Measurements from ENCODE around the gene CELF6.

CELF6 gene

GRCh38 chr15:72302955-72303354 lies 17.0 kb downstream of the CELF6 start:
- H3K36me3 ChIP-seq (ENCODE audit: control insufficient read depth in 2 of 2, insufficient read depth in 2 of 2, low read length in 2 of 2): no peaks in the 10 kb centered on the region
- H3K9ac ChIP-seq (ENCODE audit: low read depth in 1 of 2, low read length in 2 of 2): no peak overlapping the region
- H3K4me1 ChIP-seq (ENCODE audit: control insufficient read depth in 2 of 2, insufficient read depth in 2 of 2, low read length in 2 of 2): no peaks in the 10 kb centered on the region
- H3K4me3 ChIP-seq (ENCODE audit: low read length in 2 of 2): no peak overlapping the region
- no peak overlapping the region for H3K27ac ChIP-seq (ENCODE audit: low read depth in 2 of 2, low read length in 2 of 2)
- no peaks in the 10 kb centered on the region for H3K27me3 ChIP-seq (ENCODE audit: control insufficient read depth in 2 of 2, insufficient read depth in 2 of 2, low read length in 2 of 2)
- no peaks in the 10 kb centered on the region for H3K9me3 ChIP-seq (ENCODE audit: control insufficient read depth in 2 of 2, low read length in 2 of 2)

GRCh38 chr15:72289597-72290325 lies 30.2 kb downstream of the CELF6 start:
- Histone ChIP-seq H3K4me3 (ENCODE audit: low read length in 2 of 2) (no peak overlapping the region), H3K4me1 (ENCODE audit: control insufficient read depth in 2 of 2, insufficient read depth in 2 of 2, low read length in 2 of 2) (no peaks in the 10 kb centered on the region), H3K27ac (ENCODE audit: low read depth in 2 of 2, low read length in 2 of 2) (no peak overlapping the region), H3K9me3 (ENCODE audit: control insufficient read depth in 2 of 2, low read length in 2 of 2) (no peaks in the 10 kb centered on the region), H3K9ac (ENCODE audit: low read depth in 1 of 2, low read length in 2 of 2) (no peak overlapping the region), H3K36me3 (ENCODE audit: control insufficient read depth in 2 of 2, insufficient read depth in 2 of 2, low read length in 2 of 2) (no peaks in the 10 kb centered on the region), H3K27me3 (ENCODE audit: control insufficient read depth in 2 of 2, insufficient read depth in 2 of 2, low read length in 2 of 2) (no peaks in the 10 kb centered on the region)

- no peaks in the 10 kb centered on the region for H3K4me1 ChIP-seq (ENCODE audit: control insufficient read depth in 2 of 2, insufficient read depth in 2 of 2, low read length in 2 of 2)
- H3K27ac ChIP-seq (ENCODE audit: low read depth in 2 of 2, low read length in 2 of 2): no peak overlapping the region
- H3K9ac ChIP-seq (ENCODE audit: low read depth in 1 of 2, low read length in 2 of 2): no peak overlapping the region
- H3K4me3 ChIP-seq (ENCODE audit: low read length in 2 of 2): no peak overlapping the region
- no peaks in the 10 kb centered on the region for H3K27me3 ChIP-seq (ENCODE audit: control insufficient read depth in 2 of 2, insufficient read depth in 2 of 2, low read length in 2 of 2)
- no peaks in the 10 kb centered on the region for H3K36me3 ChIP-seq (ENCODE audit: control insufficient read depth in 2 of 2, insufficient read depth in 2 of 2, low read length in 2 of 2)
- no peaks in the 10 kb centered on the region for H3K9me3 ChIP-seq (ENCODE audit: control insufficient read depth in 2 of 2, low read length in 2 of 2)
Measured at GRCh38 chr15:72288796-72289596, 31.0 kb downstream of the CELF6 start.

- no peaks in the 10 kb centered on the region for H3K36me3 ChIP-seq (ENCODE audit: control insufficient read depth in 2 of 2, insufficient read depth in 2 of 2, low read length in 2 of 2)
- no peak overlapping the region for H3K9ac ChIP-seq (ENCODE audit: low read depth in 1 of 2, low read length in 2 of 2)
- H3K9me3 ChIP-seq (ENCODE audit: control insufficient read depth in 2 of 2, low read length in 2 of 2): no peaks in the 10 kb centered on the region
- no peak overlapping the region for H3K27ac ChIP-seq (ENCODE audit: low read depth in 2 of 2, low read length in 2 of 2)
- no peaks in the 10 kb centered on the region for H3K27me3 ChIP-seq (ENCODE audit: control insufficient read depth in 2 of 2, insufficient read depth in 2 of 2, low read length in 2 of 2)
- H3K4me3 ChIP-seq (ENCODE audit: low read length in 2 of 2): no peak overlapping the region
- H3K4me1 ChIP-seq (ENCODE audit: control insufficient read depth in 2 of 2, insufficient read depth in 2 of 2, low read length in 2 of 2): no peaks in the 10 kb centered on the region
Measured at GRCh38 chr15:72285927-72286516, 33.9 kb downstream of the CELF6 start.

- no peaks in the 10 kb centered on the region for H3K36me3 ChIP-seq (ENCODE audit: control insufficient read depth in 2 of 2, insufficient read depth in 2 of 2, low read length in 2 of 2)
- no peaks in the 10 kb centered on the region for H3K27me3 ChIP-seq (ENCODE audit: control insufficient read depth in 2 of 2, insufficient read depth in 2 of 2, low read length in 2 of 2)
- no peak overlapping the region for H3K27ac ChIP-seq (ENCODE audit: low read depth in 2 of 2, low read length in 2 of 2)
- no peak overlapping the region for H3K9ac ChIP-seq (ENCODE audit: low read depth in 1 of 2, low read length in 2 of 2)
- no peak overlapping the region for H3K4me3 ChIP-seq (ENCODE audit: low read length in 2 of 2)
- H3K4me1 ChIP-seq (ENCODE audit: control insufficient read depth in 2 of 2, insufficient read depth in 2 of 2, low read length in 2 of 2): no peaks in the 10 kb centered on the region
- no peaks in the 10 kb centered on the region for H3K9me3 ChIP-seq (ENCODE audit: control insufficient read depth in 2 of 2, low read length in 2 of 2)
Measured at GRCh38 chr15:72285402-72285801, 34.6 kb downstream of the CELF6 start.

GRCh38 chr15:72284781-72285180 lies 35.2 kb downstream of the CELF6 start:
- Histone ChIP-seq H3K9me3 (ENCODE audit: control insufficient read depth in 2 of 2, low read length in 2 of 2) (no peaks in the 10 kb centered on the region), H3K4me3 (ENCODE audit: low read length in 2 of 2) (no peak overlapping the region), H3K27me3 (ENCODE audit: control insufficient read depth in 2 of 2, insufficient read depth in 2 of 2, low read length in 2 of 2) (no peaks in the 10 kb centered on the region), H3K9ac (ENCODE audit: low read depth in 1 of 2, low read length in 2 of 2) (no peak overlapping the region), H3K27ac (ENCODE audit: low read depth in 2 of 2, low read length in 2 of 2) (no peak overlapping the region), H3K4me1 (ENCODE audit: control insufficient read depth in 2 of 2, insufficient read depth in 2 of 2, low read length in 2 of 2) (no peaks in the 10 kb centered on the region), H3K36me3 (ENCODE audit: control insufficient read depth in 2 of 2, insufficient read depth in 2 of 2, low read length in 2 of 2) (no peaks in the 10 kb centered on the region)

- no peak overlapping the region for H3K27ac ChIP-seq (ENCODE audit: low read depth in 2 of 2, low read length in 2 of 2)
- no peak overlapping the region for H3K4me3 ChIP-seq (ENCODE audit: low read length in 2 of 2)
- H3K9ac ChIP-seq (ENCODE audit: low read depth in 1 of 2, low read length in 2 of 2): no peak overlapping the region
- no peaks in the 10 kb centered on the region for H3K4me1 ChIP-seq (ENCODE audit: control insufficient read depth in 2 of 2, insufficient read depth in 2 of 2, low read length in 2 of 2)
- H3K27me3 ChIP-seq (ENCODE audit: control insufficient read depth in 2 of 2, insufficient read depth in 2 of 2, low read length in 2 of 2): no peaks in the 10 kb centered on the region
- H3K9me3 ChIP-seq (ENCODE audit: control insufficient read depth in 2 of 2, low read length in 2 of 2): no peaks in the 10 kb centered on the region
- no peaks in the 10 kb centered on the region for H3K36me3 ChIP-seq (ENCODE audit: control insufficient read depth in 2 of 2, insufficient read depth in 2 of 2, low read length in 2 of 2)
Measured at GRCh38 chr15:72281713-72282112, 38.2 kb downstream of the CELF6 start.

GRCh38 chr15:72280751-72281150 lies 39.2 kb downstream of the CELF6 start:
- Histone ChIP-seq H3K9ac (ENCODE audit: low read depth in 1 of 2, low read length in 2 of 2) (no peak overlapping the region), H3K4me3 (ENCODE audit: low read length in 2 of 2) (no peak overlapping the region), H3K36me3 (ENCODE audit: control insufficient read depth in 2 of 2, insufficient read depth in 2 of 2, low read length in 2 of 2) (no peaks in the 10 kb centered on the region), H3K27me3 (ENCODE audit: control insufficient read depth in 2 of 2, insufficient read depth in 2 of 2, low read length in 2 of 2) (no peaks in the 10 kb centered on the region), H3K9me3 (ENCODE audit: control insufficient read depth in 2 of 2, low read length in 2 of 2) (no peaks in the 10 kb centered on the region), H3K27ac (ENCODE audit: low read depth in 2 of 2, low read length in 2 of 2) (no peak overlapping the region), H3K4me1 (ENCODE audit: control insufficient read depth in 2 of 2, insufficient read depth in 2 of 2, low read length in 2 of 2) (no peaks in the 10 kb centered on the region)

GRCh38 chr15:72278737-72279136 lies 41.2 kb downstream of the CELF6 start:
- Histone ChIP-seq H3K9me3 (ENCODE audit: control insufficient read depth in 2 of 2, low read length in 2 of 2) (no peaks in the 10 kb centered on the region), H3K36me3 (ENCODE audit: control insufficient read depth in 2 of 2, insufficient read depth in 2 of 2, low read length in 2 of 2) (no peaks in the 10 kb centered on the region), H3K4me1 (ENCODE audit: control insufficient read depth in 2 of 2, insufficient read depth in 2 of 2, low read length in 2 of 2) (no peaks in the 10 kb centered on the region), H3K27me3 (ENCODE audit: control insufficient read depth in 2 of 2, insufficient read depth in 2 of 2, low read length in 2 of 2) (no peaks in the 10 kb centered on the region), H3K9ac (ENCODE audit: low read depth in 1 of 2, low read length in 2 of 2) (no peak overlapping the region), H3K4me3 (ENCODE audit: low read length in 2 of 2) (no peak overlapping the region), H3K27ac (ENCODE audit: low read depth in 2 of 2, low read length in 2 of 2) (no peak overlapping the region)

GRCh38 chr15:72276326-72276700 lies 43.6 kb downstream of the CELF6 start:
- no peaks in the 10 kb centered on the region for H3K9me3 ChIP-seq (ENCODE audit: control insufficient read depth in 2 of 2, low read length in 2 of 2)
- H3K9ac ChIP-seq (ENCODE audit: low read depth in 1 of 2, low read length in 2 of 2): no peak overlapping the region
- no peaks in the 10 kb centered on the region for H3K36me3 ChIP-seq (ENCODE audit: control insufficient read depth in 2 of 2, insufficient read depth in 2 of 2, low read length in 2 of 2)
- no peak overlapping the region for H3K27ac ChIP-seq (ENCODE audit: low read depth in 2 of 2, low read length in 2 of 2)
- no peak overlapping the region for H3K4me3 ChIP-seq (ENCODE audit: low read length in 2 of 2)
- H3K27me3 ChIP-seq (ENCODE audit: control insufficient read depth in 2 of 2, insufficient read depth in 2 of 2, low read length in 2 of 2): no peaks in the 10 kb centered on the region
- peaks cover 0 to 5% of the 10 kb centered on the region in 2 donors for H3K4me1 ChIP-seq (ENCODE audit: control insufficient read depth in 2 of 2, insufficient read depth in 2 of 2, low read length in 2 of 2)

Data from mucosa of rectum (tissue), 2 donors.